ENCODE data around the gene TBC1D32.
"Not testable (repeated sequence)": the region's sequence is repeated elsewhere in the genome, so short reads cannot be mapped to it uniquely, and the experiment has no call there.

The TBC1D32 gene

GRCh38 chr6:121223930-121224329, 110.3 kb downstream of the TBC1D32 start:
- DNase-seq (ENCODE audit: low spot score): no peak

GRCh38 chr6:121223212-121223611, 111.1 kb downstream of the TBC1D32 start:
- no peak for DNase-seq (ENCODE audit: low spot score)

GRCh38 chr6:121222656-121223055, 111.6 kb downstream of the TBC1D32 start:
- no peak for DNase-seq (ENCODE audit: low spot score)

- DNase-seq (ENCODE audit: low spot score): no peak
Observed at GRCh38 chr6:121216928-121217327, 117.4 kb downstream of the TBC1D32 start.

- not testable (repeated sequence) for DNase-seq (ENCODE audit: low spot score)
Observed at GRCh38 chr6:121213341-121213740, 120.9 kb downstream of the TBC1D32 start.

GRCh38 chr6:121210943-121211342, 123.3 kb downstream of the TBC1D32 start:
- no peak for DNase-seq (ENCODE audit: low spot score)

- DNase-seq (ENCODE audit: low spot score): no peak
Observed at GRCh38 chr6:121205569-121205968, 128.7 kb downstream of the TBC1D32 start.

GRCh38 chr6:121201105-121201504, 133.2 kb downstream of the TBC1D32 start:
- no peak for DNase-seq (ENCODE audit: low spot score)

- not testable (repeated sequence) for DNase-seq (ENCODE audit: low spot score)
Observed at GRCh38 chr6:121196042-121196441, 138.2 kb downstream of the TBC1D32 start.

GRCh38 chr6:121190122-121190521, 144.2 kb downstream of the TBC1D32 start:
- DNase-seq (ENCODE audit: low spot score): no peak

- DNase-seq (ENCODE audit: low spot score): no peak
Observed at GRCh38 chr6:121188356-121188755, 145.9 kb downstream of the TBC1D32 start.

- no peak for DNase-seq (ENCODE audit: low spot score)
Observed at GRCh38 chr6:121187833-121188200, 146.5 kb downstream of the TBC1D32 start.

- DNase-seq (ENCODE audit: low spot score): no peak
Observed at GRCh38 chr6:121187200-121187832, 147.0 kb downstream of the TBC1D32 start.

GRCh38 chr6:121183742-121184141, 150.5 kb downstream of the TBC1D32 start:
- no peak for DNase-seq (ENCODE audit: low spot score)

GRCh38 chr6:121175827-121176226, 158.5 kb downstream of the TBC1D32 start:
- DNase-seq (ENCODE audit: low spot score): no peak

GRCh38 chr6:121172451-121172850, 161.8 kb downstream of the TBC1D32 start:
- not testable (repeated sequence) for DNase-seq (ENCODE audit: low spot score)

GRCh38 chr6:121171879-121172278, 162.4 kb downstream of the TBC1D32 start:
- DNase-seq (ENCODE audit: low spot score): no peak

- DNase-seq (ENCODE audit: low spot score): no peak
Observed at GRCh38 chr6:121161886-121162285, 172.4 kb downstream of the TBC1D32 start.

GRCh38 chr6:121160276-121160675, 174.0 kb downstream of the TBC1D32 start:
- no peak for DNase-seq (ENCODE audit: low spot score)

- DNase-seq (ENCODE audit: low spot score): no peak
Observed at GRCh38 chr6:121158891-121159290, 175.4 kb downstream of the TBC1D32 start.

- DNase-seq (ENCODE audit: low spot score): no peak
Observed at GRCh38 chr6:121158438-121158837, 175.8 kb downstream of the TBC1D32 start.

- no peak for DNase-seq (ENCODE audit: low spot score)
Observed at GRCh38 chr6:121157906-121158305, 176.4 kb downstream of the TBC1D32 start.

GRCh38 chr6:121143476-121143875, 190.8 kb downstream of the TBC1D32 start:
- no peak for DNase-seq (ENCODE audit: low spot score)

GRCh38 chr6:121142093-121142492, 192.2 kb downstream of the TBC1D32 start:
- DNase-seq (ENCODE audit: low spot score): no peak

All from SK-N-DZ (cell line).